Pancreas (tissue), 10 donors: Measurements from ENCODE around the gene TRPV5. TPM values are rescaled to one million over a fixed set of nuclear protein-coding genes. Genes with fewer than 3 reads are reported as not detected.
A peak's percentile ranks its signal among the peaks of the same experiment; 100 is the strongest.

Experiments
- ATAC-seq, 4 donors: fragments of 200-7000 bp; cut with Tn5 transposase; one replicate each; pipeline versions ENCODE4 v1.8.0 to v1.9.1; 2020; ENCODE audit warnings: mild to moderate bottlenecking in 4 of 4, moderate library complexity in 4 of 4
- DNase-seq, 6 donors: peaks; one replicate each; pipeline ENCODE4 v3.0.0-alpha.2; 2020
- FAIRE-seq: peaks from 2 replicates; lab custom pipeline; 2012; peaks lifted over from hg19 to GRCh38; lab: Jason Lieb, UNC
- H3K27ac ChIP-seq, 4 donors: fragments of 200-600 bp; sonication (generic); 1 replicate in 3 of 4; 2 replicates in 1 of 4; pipeline versions ENCODE4 v1.5.0 to v1.8.0; 2020
- H3K27me3 ChIP-seq, 4 donors: fragments of 200-600 bp; one replicate each; pipeline ENCODE4 v1.8.0; 2021
- H3K36me3 ChIP-seq, 3 donors: fragments of 200-600 bp; sonication (generic) in 1 of 3; one replicate each; pipeline versions ENCODE4 v1.5.0 to v1.8.0; 2020 to 2021
- H3K4me1 ChIP-seq, 3 donors: fragments of 200-600 bp; one replicate each; pipeline ENCODE4 v1.8.0; 2021
- H3K4me3 ChIP-seq, 4 donors: fragments of 200-600 bp; sonication (generic) in 2 of 4; one replicate each; pipeline versions ENCODE4 v1.5.0 to v1.8.0; 2020 to 2021
- H3K9me3 ChIP-seq, 4 donors: fragments of 200-600 bp; one replicate each; pipeline ENCODE4 v1.8.0; 2021
- WGBS, 2 donors: extraction: QIAGEN DNeasy Blood & Tissue Kit; methylation state at CpG; one replicate each; pipeline ENCODE4 v1.1.7; 2013; 5-methylcytosine and 5-hydroxymethylcytosine counted together
- intact Hi-C, 3 donors: fragments of 100-400 bp; cut with DNase I; formaldehyde crosslinking; loops; one replicate each; pipeline versions ENCODE4 v1.11.1 to v1.14.2; 2022
- polyA plus RNA-seq, 2 donors: library from polyadenylated mRNA; stranded (reverse); fragments of 200-250 nt; gene quantifications; one replicate each; pipeline ENCODE4 v1.2.3, GENCODE V29; 2013
- total RNA-seq, 6 donors: library from RNA; stranded (reverse); fragmentation: NEBNext Ultra II Directional in 4 of 6; extraction: Animal tissue kit (Norgen Biotek cat#: 25700) in 4 of 6; gene quantifications; one replicate each; pipeline versions ENCODE4 v1.2.1 to v1.2.4, GENCODE V29; 2021 to 2023
- TF ChIP-seq, protein P1 (sequence below), 4 donors: fragments of 200-600 bp; sonication (generic) in 3 of 4; IDR thresholded peaks; one replicate each; pipeline versions ENCODE4 v1.5.0 to v1.8.0; 2021; ENCODE audit warnings: antibody characterized with exemption in 4 of 4
- donor health status: healthy with polysubstance abuse.
- donor health status: DM: no; HTN: no; CAD: no; lungs with moderate emphysema.
- donor health status: DM: no; HTN: no; CAD: no.
- donor health status: control.
- donor health status: control.
- donor health status: Bipolar disorder and iron deficiency.
- donor health status: DM: yes; HTN: yes; CAD: no.
- donor health status: DM: no; HTN: no; CAD: no.
- donor health status: DM: no; HTN: no; CAD: no.
- donor health status: DM: yes; HTN: yes; CAD: no.

Gene TRPV5
- total and polyA plus RNA-seq, 8 donors, result 0.06 to 0.08 TPM; not detected in 6

DNA sequence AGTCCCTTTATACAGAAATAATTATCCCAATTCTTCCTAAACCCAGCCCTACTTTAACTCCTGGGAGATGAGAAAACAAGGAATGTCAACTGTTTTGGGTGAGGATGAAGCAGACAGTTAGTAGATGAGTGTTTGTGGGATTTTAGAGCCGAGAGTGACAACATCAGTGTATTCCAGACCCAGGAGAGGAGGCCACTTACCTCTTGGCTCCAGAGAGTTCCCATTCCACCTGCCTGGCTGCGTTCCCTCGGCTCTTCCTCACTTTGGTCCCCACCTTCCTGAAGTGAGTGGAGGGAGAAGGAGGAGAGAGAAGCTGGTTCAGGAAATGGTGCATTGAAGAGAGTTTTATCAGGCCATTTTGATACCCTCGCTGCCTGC, 28.0 kb upstream of the TRPV5 start:
- no peak for DNase-seq
- H3K4me1 ChIP-seq, result peaks cover 0 to 4% (median 0%) of the 10 kb centered on the region in 3 donors
- no peak overlapping the region for H3K4me3 ChIP-seq
- ATAC-seq, result no peak
- 79 to 84% methylated on average over 4 of the region's 4 CpGs for WGBS, 2 donors
- no peak overlapping the region for H3K27ac ChIP-seq
- TF ChIP-seq, protein P1, sequence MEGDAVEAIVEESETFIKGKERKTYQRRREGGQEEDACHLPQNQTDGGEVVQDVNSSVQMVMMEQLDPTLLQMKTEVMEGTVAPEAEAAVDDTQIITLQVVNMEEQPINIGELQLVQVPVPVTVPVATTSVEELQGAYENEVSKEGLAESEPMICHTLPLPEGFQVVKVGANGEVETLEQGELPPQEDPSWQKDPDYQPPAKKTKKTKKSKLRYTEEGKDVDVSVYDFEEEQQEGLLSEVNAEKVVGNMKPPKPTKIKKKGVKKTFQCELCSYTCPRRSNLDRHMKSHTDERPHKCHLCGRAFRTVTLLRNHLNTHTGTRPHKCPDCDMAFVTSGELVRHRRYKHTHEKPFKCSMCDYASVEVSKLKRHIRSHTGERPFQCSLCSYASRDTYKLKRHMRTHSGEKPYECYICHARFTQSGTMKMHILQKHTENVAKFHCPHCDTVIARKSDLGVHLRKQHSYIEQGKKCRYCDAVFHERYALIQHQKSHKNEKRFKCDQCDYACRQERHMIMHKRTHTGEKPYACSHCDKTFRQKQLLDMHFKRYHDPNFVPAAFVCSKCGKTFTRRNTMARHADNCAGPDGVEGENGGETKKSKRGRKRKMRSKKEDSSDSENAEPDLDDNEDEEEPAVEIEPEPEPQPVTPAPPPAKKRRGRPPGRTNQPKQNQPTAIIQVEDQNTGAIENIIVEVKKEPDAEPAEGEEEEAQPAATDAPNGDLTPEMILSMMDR (IDR thresholded peaks at IDR 0.05), result no peak
- no peak for FAIRE-seq
- H3K36me3 ChIP-seq, result no peaks in the 10 kb centered on the region
- intact Hi-C loops, result no loop called here
- no peaks in the 10 kb centered on the region for H3K9me3 ChIP-seq
- H3K27me3 ChIP-seq, result no peaks in the 10 kb centered on the region

DNA sequence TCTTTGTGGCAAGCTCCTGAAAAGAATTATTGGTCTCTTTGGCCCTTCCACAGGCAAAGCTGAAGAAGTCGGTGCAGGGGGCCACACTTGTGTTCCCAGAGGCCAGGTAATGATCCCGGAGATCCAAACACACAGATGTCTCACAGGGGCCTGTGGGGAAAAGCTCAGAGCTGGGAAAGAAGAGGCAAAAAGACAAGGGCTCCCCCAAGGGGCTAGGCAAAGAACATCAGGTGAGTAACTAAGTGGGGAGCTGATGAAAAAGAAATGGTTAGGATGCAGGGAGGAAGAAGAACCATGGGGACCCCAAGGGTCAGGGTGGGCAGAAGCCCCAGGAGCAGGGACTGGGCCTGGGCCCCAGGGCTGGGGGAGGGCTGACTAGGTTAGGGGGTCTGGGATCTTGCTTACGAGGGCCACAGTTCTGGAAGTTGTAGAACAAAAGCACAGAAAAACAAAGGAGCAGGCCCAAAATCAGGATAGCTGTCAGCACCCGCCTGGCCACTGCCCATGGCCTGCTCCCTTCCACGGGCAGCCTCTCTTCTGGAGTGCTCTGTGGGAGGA, 27.5 kb upstream of the TRPV5 start:
- intact Hi-C loops, result no loop called here
- Histone ChIP-seq H3K9me3 (no peaks in the 10 kb centered on the region), H3K4me1 (peaks cover 0 to 7% (median 0%) of the 10 kb centered on the region in 3 donors), H3K27ac (no peak overlapping the region), H3K36me3 (no peaks in the 10 kb centered on the region), H3K4me3 (no peak overlapping the region), H3K27me3 (no peaks in the 10 kb centered on the region)
- ATAC-seq, result no peak
- DNase-seq, result no peak
- TF ChIP-seq, protein P1 (IDR thresholded peaks at IDR 0.05), result no peak
- FAIRE-seq, result no peak
- 70 to 80% methylated on average over 5 of the region's 5 CpGs for WGBS, 2 donors

DNA sequence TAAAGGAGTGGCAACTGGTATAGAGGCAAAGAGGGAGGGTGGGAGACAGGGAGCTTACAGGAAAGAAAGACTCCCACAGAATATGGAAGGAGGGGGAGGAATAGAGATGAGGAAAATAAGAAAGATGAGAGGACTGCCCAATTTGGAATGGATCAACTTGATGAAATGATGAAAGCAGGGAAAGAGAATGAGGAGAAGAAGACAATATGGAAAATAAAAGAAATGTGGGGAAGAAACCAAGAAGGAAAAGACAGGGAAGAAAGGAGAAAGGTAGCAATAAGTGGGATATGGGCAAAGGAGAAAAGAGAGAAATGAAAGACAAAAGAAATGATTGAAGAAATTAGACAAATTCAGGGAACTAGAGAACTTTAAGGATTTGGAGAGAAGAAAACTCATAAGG, 25.7 kb upstream of the TRPV5 start:
- H3K4me1 ChIP-seq, result peaks cover 0 to 7% (median 0%) of the 10 kb centered on the region in 3 donors
- FAIRE-seq (no peak), DNase-seq (no peak), ATAC-seq (no peak)
- H3K36me3 ChIP-seq, result no peaks in the 10 kb centered on the region
- H3K4me3 ChIP-seq, result no peak overlapping the region
- no peaks in the 10 kb centered on the region for H3K9me3 ChIP-seq
- H3K27ac ChIP-seq, result no peak overlapping the region
- no peaks in the 10 kb centered on the region for H3K27me3 ChIP-seq
- intact Hi-C loops, result no loop called here
- TF ChIP-seq, protein P1 (IDR thresholded peaks at IDR 0.05), result no peak

DNA sequence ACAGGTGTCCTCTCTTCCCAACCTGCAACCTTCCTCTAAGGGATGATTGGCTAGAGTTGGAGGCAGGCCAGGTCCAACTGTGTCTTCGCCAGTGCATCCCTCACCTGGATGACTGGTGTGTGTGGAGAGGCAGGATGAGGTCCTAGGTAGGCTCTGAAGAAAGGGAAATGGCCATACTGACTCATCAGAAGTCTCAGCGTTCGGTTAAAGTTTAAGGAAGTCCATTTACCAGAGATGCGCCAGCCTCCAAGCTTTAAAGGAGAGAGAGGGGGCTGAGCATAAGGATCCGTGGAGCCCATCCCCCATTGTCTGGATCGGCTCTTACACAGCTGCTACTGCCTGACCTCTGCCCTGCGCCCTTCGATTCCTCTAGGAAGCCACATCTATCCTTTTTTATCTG, 24.2 kb upstream of the TRPV5 start:
- intact Hi-C loops, result no loop called here
- TF ChIP-seq, protein P1 (IDR thresholded peaks at IDR 0.05), result no peak
- 68 to 73% methylated on average over 8 of the region's 8 CpGs for WGBS, 2 donors

GRCh38 chr7:142956951-142957623, 23.5 kb upstream of the TRPV5 start:
- Histone ChIP-seq H3K9me3 (no peaks in the 10 kb centered on the region), H3K36me3 (no peaks in the 10 kb centered on the region), H3K27me3 (no peaks in the 10 kb centered on the region), H3K27ac (peak overlapping the region in 3 of 4 donors; percentile 17 to 75 (median 74)), H3K4me3 (no peak overlapping the region), H3K4me1 (peaks cover 0 to 7% (median 0%) of the 10 kb centered on the region in 3 donors)
- intact Hi-C loops, result no loop called here
- DNase-seq, result peak in 2 of 6 donors; percentile 21 to 24
- FAIRE-seq, result no peak
- TF ChIP-seq, protein P1 (IDR thresholded peaks at IDR 0.05), result no peak
- peak; percentile 48 to 87 (median 83) for ATAC-seq
- WGBS, 2 donors, result 40 to 51% methylated on average over 3 of the region's 3 CpGs

More for the DNA sequence above, 24.2 kb upstream of the TRPV5 start:
- no peaks in the 10 kb centered on the region for H3K36me3 ChIP-seq
- ATAC-seq (peak in 2 of 4 donors; percentile 18 to 22), FAIRE-seq (no peak), DNase-seq (no peak)
- H3K4me1 ChIP-seq, result peaks cover 0 to 7% (median 0%) of the 10 kb centered on the region in 3 donors
- H3K9me3 ChIP-seq, result no peaks in the 10 kb centered on the region
- H3K4me3 ChIP-seq, result no peak overlapping the region
- peak overlapping the region in 3 of 4 donors; percentile 17 to 75 (median 74) for H3K27ac ChIP-seq
- H3K27me3 ChIP-seq, result no peaks in the 10 kb centered on the region
